ENCODE measurements around the gene CTNNBIP1.
"Not testable (repeated sequence)": the region's sequence is repeated elsewhere in the genome, so short reads cannot be mapped to it uniquely, and the experiment has no call there.

CTNNBIP1 gene, protein sequence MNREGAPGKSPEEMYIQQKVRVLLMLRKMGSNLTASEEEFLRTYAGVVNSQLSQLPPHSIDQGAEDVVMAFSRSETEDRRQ

GRCh38 chr1:9910076-9910422, at the start of gene CTNNBIP1:
Gene CTNNBIP1, minus strand, starts transcription at chr1:9910269. Its CDS starts 38,205 bp downstream, at chr1:9872064.
- no peak for DNase-seq

DNA sequence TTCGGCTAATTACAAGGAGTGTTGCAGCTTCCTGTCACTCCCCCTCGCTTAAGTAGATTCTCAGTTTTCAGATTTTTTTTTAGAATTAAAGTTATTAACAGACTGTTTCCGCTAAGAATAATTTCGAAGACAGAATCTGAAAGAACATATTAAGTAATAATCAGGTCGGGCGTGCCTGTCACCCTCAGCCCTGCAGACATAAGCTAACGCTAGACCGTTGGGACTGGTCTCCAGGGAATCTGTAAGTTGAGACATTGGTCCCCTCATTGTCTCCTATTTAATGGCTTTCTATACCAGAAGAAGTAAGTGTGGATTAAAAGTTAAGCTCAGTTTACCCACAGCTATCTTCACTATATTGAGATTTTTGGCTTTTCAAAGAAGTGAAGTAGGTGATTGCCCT, 47.7 kb upstream of the CTNNBIP1 start:
- DNase-seq = peak; percentile 10

DNA sequence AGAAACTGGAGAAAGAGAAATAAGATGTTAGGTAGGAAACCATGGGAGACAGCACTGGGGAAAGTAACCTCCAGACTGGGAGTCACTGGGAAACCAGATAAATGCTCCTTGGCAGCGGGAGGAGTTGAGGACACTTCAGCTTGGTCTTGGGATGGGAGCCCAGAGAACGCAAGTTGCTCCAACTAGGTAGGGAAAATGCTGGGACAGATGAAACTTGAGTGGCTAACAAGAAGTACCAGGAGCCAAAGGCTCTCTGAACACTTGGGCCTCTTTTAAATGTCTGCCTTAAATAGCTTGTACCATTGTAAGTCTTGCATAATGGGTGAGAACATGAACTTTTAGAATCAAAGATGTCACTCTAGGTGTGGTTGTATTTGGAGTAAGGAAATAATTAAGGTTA, 36.2 kb upstream of the CTNNBIP1 start:
- DNase-seq = no peak

- peak; percentile 48 for DNase-seq
Measured at GRCh38 chr1:9942939-9943788, 33.1 kb upstream of the CTNNBIP1 start, which contains the start of the genes LZIC and NMNAT1. Gene LZIC, minus strand, starts transcription at chr1:9943391. Its CDS starts 6,772 bp downstream, at chr1:9936619. Gene NMNAT1, plus strand, starts transcription at chr1:9943475. Its CDS starts 28,599 bp downstream, at chr1:9972074.

DNA sequence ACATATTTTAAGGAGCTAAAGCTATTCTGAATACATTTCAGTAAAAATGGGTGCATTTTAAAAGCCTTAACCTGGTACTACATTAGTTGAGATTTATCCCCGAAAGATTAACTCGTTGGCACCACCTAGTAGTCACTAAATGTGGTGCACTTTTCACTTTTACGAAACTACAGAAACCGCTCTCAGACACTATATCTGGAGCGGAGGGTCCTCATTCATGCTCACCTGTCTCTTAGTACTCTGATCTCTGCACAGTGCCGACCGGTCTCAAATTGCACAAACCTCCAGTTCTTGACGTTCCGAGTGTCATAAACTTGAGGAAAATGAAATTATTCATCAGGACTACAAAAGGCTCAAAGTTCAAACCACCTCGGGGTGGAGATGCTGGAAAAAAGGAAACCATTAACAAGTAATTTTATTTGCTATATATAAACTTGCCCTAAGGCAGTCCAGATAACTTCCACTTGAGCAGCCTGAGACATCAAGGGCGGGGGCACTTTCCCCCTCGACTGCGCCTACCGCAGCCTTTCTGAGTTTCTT, 32.4 kb upstream of the CTNNBIP1 start:
- DNase-seq = no peak

GRCh38 chr1:9929431-9930385, 19.6 kb upstream of the CTNNBIP1 start:
- DNase-seq = no peak

DNA sequence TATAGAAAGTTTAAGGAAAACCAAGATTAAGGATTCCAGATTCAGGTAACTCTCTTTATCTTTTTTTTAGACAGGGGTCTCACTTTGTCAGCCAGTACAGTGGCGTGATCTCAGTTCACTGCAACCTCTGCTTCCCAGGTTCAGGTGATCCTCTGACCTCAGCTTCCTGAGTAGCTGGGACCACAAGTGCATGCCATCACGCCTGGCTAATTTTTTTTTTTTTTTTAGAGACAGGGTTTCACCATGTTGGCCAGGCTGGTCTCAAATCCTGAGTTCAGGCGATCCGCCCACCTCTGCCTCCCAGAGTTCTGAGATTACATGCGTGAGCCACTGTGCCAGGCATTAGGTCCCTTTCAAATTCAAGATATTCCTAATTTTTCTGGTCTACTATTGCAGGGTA, 17.2 kb upstream of the CTNNBIP1 start:
- no peak for DNase-seq

- DNase-seq = no peak
Measured at GRCh38 chr1:9922342-9922741, 12.3 kb upstream of the CTNNBIP1 start.

GRCh38 chr1:9920606-9921005, 10.5 kb upstream of the CTNNBIP1 start:
- DNase-seq = no peak

DNA sequence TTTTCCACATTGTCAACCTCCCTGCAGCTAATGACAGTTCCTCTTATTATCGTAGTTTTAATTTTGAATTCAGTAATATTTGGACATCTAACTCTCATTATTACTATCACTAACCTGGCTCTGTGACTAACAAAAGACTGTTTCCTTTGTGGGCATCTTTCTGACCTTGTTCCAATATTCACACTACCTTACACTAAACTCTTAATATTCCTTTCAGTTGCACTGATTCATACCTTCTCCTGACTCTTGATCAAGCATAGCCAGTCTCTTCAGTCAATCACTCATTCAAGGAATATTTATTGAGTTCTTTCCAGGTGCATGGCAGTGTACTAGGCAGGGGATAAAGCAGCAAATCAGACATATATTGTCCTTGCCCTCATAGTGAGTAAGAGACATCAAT, 7.8 kb upstream of the CTNNBIP1 start:
- no peak for DNase-seq

DNA sequence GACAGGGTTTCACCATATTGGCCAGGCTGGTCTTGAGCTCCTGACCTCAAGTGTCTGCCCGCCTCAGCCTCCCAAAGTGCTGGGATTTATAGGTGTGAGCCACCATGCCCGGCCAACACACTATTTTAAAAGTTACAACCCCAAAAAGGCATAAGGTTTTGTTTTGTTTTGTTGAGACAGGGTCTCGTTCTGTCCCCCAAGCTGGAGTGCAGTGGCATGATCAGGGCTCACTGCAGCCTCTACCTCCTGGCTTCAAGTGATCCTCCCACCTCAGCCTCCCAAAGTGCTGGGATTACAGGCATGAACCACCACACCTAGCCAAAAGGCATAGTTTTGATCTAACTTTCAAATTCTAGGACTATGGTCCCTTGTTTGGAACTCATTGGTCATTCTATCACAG, 7.4 kb upstream of the CTNNBIP1 start:
- DNase-seq = not testable (repeated sequence)

- DNase-seq = no peak
Measured at GRCh38 chr1:9916452-9916851, 6.4 kb upstream of the CTNNBIP1 start.

DNA sequence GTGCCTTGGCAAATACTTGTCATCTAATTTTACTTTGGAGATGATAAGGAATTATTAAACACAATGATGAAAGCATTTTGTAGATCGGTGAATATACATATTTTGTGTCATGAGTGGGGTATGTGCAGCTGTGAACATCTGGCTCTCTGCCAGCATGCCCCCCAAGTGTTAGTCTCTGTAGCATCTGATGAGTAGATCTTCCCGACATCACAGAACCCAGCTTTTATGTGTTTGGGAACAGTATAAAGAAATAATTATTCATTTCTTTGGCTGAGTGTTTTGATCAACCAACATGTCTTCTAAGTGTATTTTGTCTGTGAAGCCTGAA, 4.5 kb upstream of the CTNNBIP1 start:
- DNase-seq = no peak

GRCh38 chr1:9912264-9912936, 2.3 kb upstream of the CTNNBIP1 start:
- DNase-seq = no peak

DNA sequence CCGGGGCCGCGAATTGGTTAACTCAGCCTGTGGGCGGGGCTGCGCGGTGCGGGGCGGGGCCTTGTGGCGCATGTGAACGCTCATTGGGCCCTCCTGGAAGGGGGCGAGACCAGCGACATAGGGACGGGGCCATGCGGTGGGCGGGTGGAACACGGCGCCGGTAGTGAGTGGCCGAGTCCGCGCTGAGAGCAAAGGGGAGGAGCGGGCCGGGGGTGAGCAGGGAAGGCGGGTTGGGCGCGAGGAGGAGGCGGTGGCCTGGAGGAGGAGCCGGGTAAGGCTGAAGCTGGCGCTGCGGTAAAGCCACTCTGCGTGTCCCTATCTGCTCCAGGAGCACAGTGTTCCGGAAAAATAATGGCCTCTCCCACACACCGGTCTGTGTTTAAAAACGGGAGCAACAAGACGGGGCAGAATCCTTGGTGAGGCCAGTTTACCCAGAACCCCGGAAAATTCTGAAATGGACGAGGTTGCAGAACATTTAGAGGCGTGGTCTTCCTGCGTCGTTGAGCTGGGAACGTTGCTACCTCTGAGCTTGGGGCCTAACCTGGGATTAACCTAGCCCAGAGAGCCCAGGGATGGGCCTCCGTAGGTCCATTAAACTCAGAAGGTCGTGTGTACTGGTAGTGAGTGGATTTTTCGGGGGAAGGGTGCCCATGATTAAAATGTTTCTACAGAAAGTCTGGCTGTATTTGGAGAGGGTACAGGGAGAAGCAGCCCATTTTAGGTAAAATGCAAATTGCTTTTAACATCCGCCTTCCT, 532 bp upstream of the CTNNBIP1 start:
- peak; percentile 85 for DNase-seq

- DNase-seq = no peak
Measured at GRCh38 chr1:9909234-9910046, 629 bp downstream of the CTNNBIP1 start.

DNA sequence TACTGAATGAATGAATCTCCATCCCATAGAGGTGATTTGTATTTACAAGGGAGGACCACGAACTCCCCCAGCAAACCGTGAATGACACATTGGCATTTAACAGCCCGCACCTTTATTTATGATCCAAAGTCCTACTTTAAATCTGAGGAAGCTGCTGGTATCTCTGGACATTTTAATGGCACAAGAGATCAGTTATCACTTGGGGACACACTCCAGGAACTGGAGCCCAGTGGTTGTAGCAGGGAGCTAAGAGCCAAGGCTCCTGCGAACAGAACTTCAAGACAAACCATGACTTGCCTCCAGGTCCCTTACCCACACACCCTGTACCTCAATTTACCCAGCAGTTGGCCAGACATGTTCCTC, 1.2 kb downstream of the CTNNBIP1 start:
- no peak for DNase-seq

DNA sequence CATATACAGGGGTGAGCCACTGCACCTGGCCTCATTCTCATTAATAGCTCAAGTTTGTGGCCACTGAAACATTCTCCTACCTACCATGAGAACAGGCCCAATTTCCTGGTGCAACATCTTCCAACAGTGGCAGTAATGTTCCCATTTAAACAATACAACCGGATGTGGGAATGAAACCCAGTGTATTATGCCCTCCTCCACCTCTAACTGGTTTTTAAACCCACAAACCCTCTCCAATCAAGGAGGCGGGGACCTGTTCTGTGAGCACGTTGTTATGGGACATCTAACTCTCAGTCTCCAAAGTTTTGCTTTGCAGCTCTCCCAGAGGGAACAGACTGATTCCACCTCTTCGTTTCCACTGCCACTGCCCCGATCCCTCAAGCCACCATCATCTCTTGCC, 2.6 kb downstream of the CTNNBIP1 start:
- no peak for DNase-seq

DNA sequence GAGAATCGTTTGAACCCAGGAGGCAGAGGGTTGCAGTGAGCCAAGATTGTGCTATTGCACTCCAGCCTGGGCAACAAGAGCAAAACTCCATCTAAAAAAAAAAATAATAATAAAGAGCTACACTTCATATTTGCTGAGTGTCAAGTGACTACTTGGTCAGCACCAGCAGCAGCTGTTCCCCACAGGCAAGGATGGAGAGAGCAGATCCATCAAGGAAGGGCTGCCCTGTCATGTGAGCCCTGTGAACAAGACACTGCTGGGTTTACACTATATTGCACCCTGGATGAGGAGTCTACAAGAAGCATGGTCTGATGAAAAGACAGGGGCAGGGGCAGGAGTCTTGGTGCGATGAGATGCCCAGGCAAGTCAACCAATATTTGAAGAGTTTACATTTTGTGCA, 3.6 kb downstream of the CTNNBIP1 start:
- no peak for DNase-seq

DNA sequence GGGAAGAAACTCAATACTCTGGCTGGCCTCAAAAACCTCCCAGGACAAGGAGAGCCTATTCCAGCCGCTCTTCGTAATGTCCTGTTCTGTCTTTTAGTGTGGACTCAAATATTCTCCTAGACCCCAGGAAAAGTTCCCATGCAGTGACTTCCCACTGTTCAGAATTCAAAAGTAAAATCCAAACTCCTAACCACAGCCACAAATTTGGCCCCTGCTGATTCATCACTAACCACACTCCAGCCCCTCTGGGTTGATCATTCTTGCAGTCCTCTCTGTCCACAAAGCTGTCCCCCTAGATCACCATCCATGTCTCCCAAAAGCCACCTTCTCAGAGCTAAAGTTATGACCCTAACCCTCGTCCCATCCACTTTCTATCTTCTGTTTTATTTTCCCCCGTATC, 5.1 kb downstream of the CTNNBIP1 start:
- DNase-seq = no peak

DNA sequence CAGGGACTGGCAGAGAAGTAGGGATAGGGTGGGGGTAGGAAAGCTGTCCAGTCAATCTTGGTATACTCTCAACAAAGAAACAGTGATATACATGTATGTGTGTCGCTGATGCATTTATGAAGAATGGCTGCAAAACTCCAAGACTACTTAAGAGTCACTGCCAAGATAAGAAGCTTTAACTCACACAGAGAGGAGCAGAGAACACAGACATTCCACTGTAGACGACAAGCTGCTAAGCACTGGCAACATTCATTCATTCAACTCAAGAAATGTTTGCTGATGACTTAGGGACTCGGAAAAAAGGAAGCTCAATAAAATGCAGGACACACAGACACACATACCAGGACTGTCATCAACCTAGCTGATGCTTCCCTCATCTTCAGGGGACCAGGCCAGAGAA, 5.5 kb downstream of the CTNNBIP1 start:
- no peak for DNase-seq

Data from NCI-H1436 treated with DMSO at 0.1 percent for 48 hours (cell line).